Endothelial cell (in vitro differentiated cells): Measurements from ENCODE around the gene CEMIP2. TPM values are rescaled to one million over a fixed set of nuclear protein-coding genes. Genes with fewer than 3 reads are reported as not detected.
"Not testable (repeated sequence)": the region's sequence is repeated elsewhere in the genome, so short reads cannot be mapped to it uniquely, and the experiment has no call there.

Source experiments
- DNase-seq: peaks from one replicate; pipeline ENCODE4 v3.0.0; 2021; ENCODE audit warnings: low spot score
- H3K27ac Mint-ChIP-seq: one replicate; pipeline ENCODE4 v1.8.0; 2021; ENCODE audit warnings: mixed read lengths, inconsistent platforms; ENCODE audit not compliant: unreplicated experiment
- H3K27me3 Mint-ChIP-seq: one replicate; pipeline ENCODE4 v1.8.0; 2021; ENCODE audit warnings: mild to moderate bottlenecking, moderate library complexity, mixed read lengths, inconsistent platforms; ENCODE audit not compliant: unreplicated experiment
- H3K36me3 Mint-ChIP-seq: one replicate; pipeline ENCODE4 v1.8.0; 2021; ENCODE audit warnings: mild to moderate bottlenecking, low read depth, mixed read lengths, inconsistent platforms; ENCODE audit not compliant: unreplicated experiment
- H3K4me1 Mint-ChIP-seq: one replicate; pipeline ENCODE4 v1.8.0; 2021; ENCODE audit warnings: mild to moderate bottlenecking, mixed read lengths, inconsistent platforms; ENCODE audit not compliant: unreplicated experiment
- H3K4me3 Mint-ChIP-seq: one replicate; pipeline ENCODE4 v1.8.0; 2021; ENCODE audit warnings: mild to moderate bottlenecking, mixed read lengths, inconsistent platforms; ENCODE audit not compliant: unreplicated experiment
- H3K9me3 Mint-ChIP-seq: one replicate; pipeline ENCODE4 v1.8.0; 2021; ENCODE audit warnings: mixed read lengths, inconsistent platforms; ENCODE audit not compliant: unreplicated experiment
- total RNA-seq: library from RNA; stranded (reverse); fragmentation: NEBNext Ultra II Directional; extraction: Animal tissue kit (Norgen Biotek cat#: 25700); gene quantifications from one replicate; pipeline ENCODE4 v1.2.1, GENCODE V29; 2021; ENCODE audit not compliant: unreplicated experiment
- TF ChIP-seq, protein P1 (sequence below): fragments of 200-600 bp; sonication (generic); IDR thresholded peaks from one replicate; pipeline ENCODE4 v1.5.0; 2021; ENCODE audit warnings: antibody characterized with exemption; ENCODE audit not compliant: unreplicated experiment

CEMIP2 gene
- total RNA-seq, 1 donor from 2014 or later = 112 TPM

DNA sequence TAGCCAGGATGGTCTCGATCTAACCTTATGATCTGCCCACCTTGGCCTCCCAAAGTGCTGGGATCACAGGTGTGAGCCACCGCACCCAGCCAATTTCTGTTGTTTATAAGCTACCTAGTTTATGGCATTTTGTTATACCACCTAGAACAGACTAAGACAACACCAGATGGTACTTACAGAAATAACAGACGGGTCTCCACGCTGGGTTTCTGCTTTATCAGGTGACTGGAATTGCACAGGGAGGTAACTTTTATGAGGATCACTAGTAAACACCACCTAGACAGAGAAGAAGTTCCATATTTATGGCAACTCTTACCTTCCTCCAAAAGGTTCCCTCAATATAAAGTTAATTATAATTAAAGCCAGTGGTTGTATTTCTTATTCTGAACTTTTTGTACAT, 74.0 kb downstream of the CEMIP2 start:
- no peak overlapping the region for H3K4me3 Mint-ChIP-seq
- no peak overlapping the region for H3K27ac Mint-ChIP-seq
- no peak for DNase-seq
- no peaks in the 10 kb centered on the region for H3K9me3 Mint-ChIP-seq
- no peaks in the 10 kb centered on the region for H3K4me1 Mint-ChIP-seq
- H3K27me3 Mint-ChIP-seq = no peaks in the 10 kb centered on the region
- peaks cover 38% of the 10 kb centered on the region for H3K36me3 Mint-ChIP-seq
- TF ChIP-seq, protein P1, sequence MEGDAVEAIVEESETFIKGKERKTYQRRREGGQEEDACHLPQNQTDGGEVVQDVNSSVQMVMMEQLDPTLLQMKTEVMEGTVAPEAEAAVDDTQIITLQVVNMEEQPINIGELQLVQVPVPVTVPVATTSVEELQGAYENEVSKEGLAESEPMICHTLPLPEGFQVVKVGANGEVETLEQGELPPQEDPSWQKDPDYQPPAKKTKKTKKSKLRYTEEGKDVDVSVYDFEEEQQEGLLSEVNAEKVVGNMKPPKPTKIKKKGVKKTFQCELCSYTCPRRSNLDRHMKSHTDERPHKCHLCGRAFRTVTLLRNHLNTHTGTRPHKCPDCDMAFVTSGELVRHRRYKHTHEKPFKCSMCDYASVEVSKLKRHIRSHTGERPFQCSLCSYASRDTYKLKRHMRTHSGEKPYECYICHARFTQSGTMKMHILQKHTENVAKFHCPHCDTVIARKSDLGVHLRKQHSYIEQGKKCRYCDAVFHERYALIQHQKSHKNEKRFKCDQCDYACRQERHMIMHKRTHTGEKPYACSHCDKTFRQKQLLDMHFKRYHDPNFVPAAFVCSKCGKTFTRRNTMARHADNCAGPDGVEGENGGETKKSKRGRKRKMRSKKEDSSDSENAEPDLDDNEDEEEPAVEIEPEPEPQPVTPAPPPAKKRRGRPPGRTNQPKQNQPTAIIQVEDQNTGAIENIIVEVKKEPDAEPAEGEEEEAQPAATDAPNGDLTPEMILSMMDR = no peak

DNA sequence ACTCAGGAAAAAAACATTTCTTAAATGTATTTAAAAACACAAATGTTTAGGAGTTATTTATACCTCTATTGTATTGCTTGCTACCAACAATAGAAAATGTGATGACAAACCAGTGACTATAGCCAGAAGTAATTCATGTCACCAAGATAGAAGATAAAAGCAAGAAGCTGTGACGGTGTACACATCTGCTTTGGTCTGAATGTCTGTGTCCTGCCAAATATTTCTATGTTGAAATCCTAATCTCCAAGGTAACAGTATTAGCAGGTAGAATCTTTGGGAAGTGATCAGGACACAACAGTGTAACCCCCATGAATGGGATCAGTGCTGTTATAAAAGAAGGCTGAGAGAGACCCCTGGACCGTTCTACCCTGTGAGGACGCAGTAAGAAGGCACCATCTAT, 74.7 kb downstream of the CEMIP2 start:
- Mint-ChIP-seq H3K27ac (no peak overlapping the region), H3K27me3 (no peaks in the 10 kb centered on the region), H3K4me3 (no peak overlapping the region), H3K36me3 (peaks cover 41% of the 10 kb centered on the region), H3K9me3 (no peaks in the 10 kb centered on the region), H3K4me1 (no peaks in the 10 kb centered on the region)
- TF ChIP-seq, protein P1 = no peak
- no peak for DNase-seq

GRCh38 chr9:71692337-71692736, 76.0 kb downstream of the CEMIP2 start:
- Mint-ChIP-seq H3K27me3 (no peaks in the 10 kb centered on the region), H3K27ac (no peak overlapping the region), H3K9me3 (no peaks in the 10 kb centered on the region), H3K36me3 (peaks cover 29% of the 10 kb centered on the region), H3K4me3 (no peak overlapping the region), H3K4me1 (no peaks in the 10 kb centered on the region)
- TF ChIP-seq, protein P1 = no peak
- DNase-seq = no peak

GRCh38 chr9:71691576-71691975, 76.7 kb downstream of the CEMIP2 start:
- H3K27ac Mint-ChIP-seq, DNase-seq, H3K9me3 Mint-ChIP-seq, H3K4me1 Mint-ChIP-seq, H3K4me3 Mint-ChIP-seq, H3K27me3 Mint-ChIP-seq: not testable (repeated sequence)
- H3K36me3 Mint-ChIP-seq = peaks cover 29% of the 10 kb centered on the region

- Mint-ChIP-seq H3K36me3 (peaks cover 32% of the 10 kb centered on the region), H3K27ac (no peak overlapping the region), H3K4me3 (no peak overlapping the region), H3K4me1 (peaks cover 7% of the 10 kb centered on the region), H3K9me3 (no peaks in the 10 kb centered on the region), H3K27me3 (no peaks in the 10 kb centered on the region)
- TF ChIP-seq, protein P1 = no peak
- DNase-seq = no peak
Observed at GRCh38 chr9:71690689-71691435, 77.5 kb downstream of the CEMIP2 start.
